Measurements from ENCODE around the gene TMEM121B. TPM values are rescaled to one million over a fixed set of nuclear protein-coding genes. Genes with fewer than 3 reads are reported as not detected.

Gene TMEM121B
- total RNA-seq, 4 donors from 2014 or later = under 0.01 to 0.20 (median 0.16) TPM; not detected in 1

DNA sequence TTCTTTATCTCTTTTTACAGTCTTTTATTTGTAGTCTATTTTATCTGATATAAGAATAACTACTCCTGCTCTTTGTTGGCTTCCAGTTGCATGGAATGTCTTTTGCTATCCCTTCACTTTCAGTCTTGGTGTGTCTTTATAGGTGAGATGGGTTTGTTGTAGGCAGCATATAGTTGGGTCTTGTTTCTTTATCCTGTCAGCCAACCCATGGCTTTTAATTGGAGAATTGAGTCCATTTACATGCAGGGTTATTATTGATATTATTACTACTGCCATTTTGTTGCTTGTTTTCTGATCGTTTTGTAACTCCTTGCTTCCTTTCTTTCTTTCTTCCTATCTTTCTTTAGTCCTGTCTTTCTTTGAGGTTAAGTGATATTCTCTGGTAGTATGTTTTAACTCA is 48.3 kb downstream of the TMEM121B start:
- 90 to 92% methylated on average over 1 of the region's 1 CpG for WGBS, 2 donors (ENCODE audit: low coverage in 1 of 2)
- Histone ChIP-seq H3K27ac (no peak overlapping the region), H3K9me3 (no peaks in the 10 kb centered on the region), H3K27me3 (no peaks in the 10 kb centered on the region), H3K4me1 (no peaks in the 10 kb centered on the region), H3K36me3 (no peaks in the 10 kb centered on the region), H3K4me3 (no peak overlapping the region)
- intact Hi-C loops (cut with DNase I; ENCODE audit: low total_unique reads) (no loop called here), in situ Hi-C loops (cut with MboI; ENCODE audit: low pct_ligation_motif_present in 1 of 4, low pct_unique_long_range_greater_than_20kb in 1 of 4, low sequenced_read_pairs in 3 of 4) (loop anchor here (5.0 to 25.0 kb wide), 5 partner anchors 102 to 439 kb away; partner anchors contain the start of gene CECR2 (in 1 of the 4))
- TF ChIP-seq, protein P1, sequence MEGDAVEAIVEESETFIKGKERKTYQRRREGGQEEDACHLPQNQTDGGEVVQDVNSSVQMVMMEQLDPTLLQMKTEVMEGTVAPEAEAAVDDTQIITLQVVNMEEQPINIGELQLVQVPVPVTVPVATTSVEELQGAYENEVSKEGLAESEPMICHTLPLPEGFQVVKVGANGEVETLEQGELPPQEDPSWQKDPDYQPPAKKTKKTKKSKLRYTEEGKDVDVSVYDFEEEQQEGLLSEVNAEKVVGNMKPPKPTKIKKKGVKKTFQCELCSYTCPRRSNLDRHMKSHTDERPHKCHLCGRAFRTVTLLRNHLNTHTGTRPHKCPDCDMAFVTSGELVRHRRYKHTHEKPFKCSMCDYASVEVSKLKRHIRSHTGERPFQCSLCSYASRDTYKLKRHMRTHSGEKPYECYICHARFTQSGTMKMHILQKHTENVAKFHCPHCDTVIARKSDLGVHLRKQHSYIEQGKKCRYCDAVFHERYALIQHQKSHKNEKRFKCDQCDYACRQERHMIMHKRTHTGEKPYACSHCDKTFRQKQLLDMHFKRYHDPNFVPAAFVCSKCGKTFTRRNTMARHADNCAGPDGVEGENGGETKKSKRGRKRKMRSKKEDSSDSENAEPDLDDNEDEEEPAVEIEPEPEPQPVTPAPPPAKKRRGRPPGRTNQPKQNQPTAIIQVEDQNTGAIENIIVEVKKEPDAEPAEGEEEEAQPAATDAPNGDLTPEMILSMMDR (IDR thresholded peaks at IDR 0.05) = no peak
- TF ChIP-seq EP300 (IDR thresholded peaks at IDR 0.05; ENCODE audit: low read depth) (no peak), POLR2A (IDR thresholded peaks at IDR 0.05) (no peak), POLR2AphosphoS5 (IDR thresholded peaks at IDR 0.05) (no peak)
- DNase-seq = no peak

Other genes with a start within 250 kb of the TMEM121B start
- gene GAB4, start 113.1 kb downstream of the TMEM121B start, total RNA-seq = not detected
- 10 to 100 TPM; 18.4 to 51.3 (median 32.9) TPM for gene IL17RA, start 36.4 kb downstream of the TMEM121B start, total RNA-seq
- gene HDHD5, start 37.9 kb upstream of the TMEM121B start, total RNA-seq = 10 to 100 TPM; 24.7 to 51.9 (median 42.3) TPM
- 10 to 100 TPM in 2 of 4 donors, 1 to 10 TPM in 2; 1.4 to 28.4 (median 12.0) TPM for gene ADA2, start 98.1 kb upstream of the TMEM121B start, total RNA-seq
- under 1 TPM in 3 of 4 donors, not detected in 1; 0.14 to 0.64 (median 0.60) TPM for gene CECR2, start 248.1 kb upstream of the TMEM121B start, total RNA-seq